GM19043 (cell line): ENCODE measurements around the gene SDK1.

Source experiments
- ATAC-seq: cut with Tn5 transposase; IDR thresholded peaks from one replicate; pipeline ENCODE4 v1.9.1; 2021; ENCODE audit warnings: low read depth; ENCODE audit not compliant: unreplicated experiment

The SDK1 gene, protein sequence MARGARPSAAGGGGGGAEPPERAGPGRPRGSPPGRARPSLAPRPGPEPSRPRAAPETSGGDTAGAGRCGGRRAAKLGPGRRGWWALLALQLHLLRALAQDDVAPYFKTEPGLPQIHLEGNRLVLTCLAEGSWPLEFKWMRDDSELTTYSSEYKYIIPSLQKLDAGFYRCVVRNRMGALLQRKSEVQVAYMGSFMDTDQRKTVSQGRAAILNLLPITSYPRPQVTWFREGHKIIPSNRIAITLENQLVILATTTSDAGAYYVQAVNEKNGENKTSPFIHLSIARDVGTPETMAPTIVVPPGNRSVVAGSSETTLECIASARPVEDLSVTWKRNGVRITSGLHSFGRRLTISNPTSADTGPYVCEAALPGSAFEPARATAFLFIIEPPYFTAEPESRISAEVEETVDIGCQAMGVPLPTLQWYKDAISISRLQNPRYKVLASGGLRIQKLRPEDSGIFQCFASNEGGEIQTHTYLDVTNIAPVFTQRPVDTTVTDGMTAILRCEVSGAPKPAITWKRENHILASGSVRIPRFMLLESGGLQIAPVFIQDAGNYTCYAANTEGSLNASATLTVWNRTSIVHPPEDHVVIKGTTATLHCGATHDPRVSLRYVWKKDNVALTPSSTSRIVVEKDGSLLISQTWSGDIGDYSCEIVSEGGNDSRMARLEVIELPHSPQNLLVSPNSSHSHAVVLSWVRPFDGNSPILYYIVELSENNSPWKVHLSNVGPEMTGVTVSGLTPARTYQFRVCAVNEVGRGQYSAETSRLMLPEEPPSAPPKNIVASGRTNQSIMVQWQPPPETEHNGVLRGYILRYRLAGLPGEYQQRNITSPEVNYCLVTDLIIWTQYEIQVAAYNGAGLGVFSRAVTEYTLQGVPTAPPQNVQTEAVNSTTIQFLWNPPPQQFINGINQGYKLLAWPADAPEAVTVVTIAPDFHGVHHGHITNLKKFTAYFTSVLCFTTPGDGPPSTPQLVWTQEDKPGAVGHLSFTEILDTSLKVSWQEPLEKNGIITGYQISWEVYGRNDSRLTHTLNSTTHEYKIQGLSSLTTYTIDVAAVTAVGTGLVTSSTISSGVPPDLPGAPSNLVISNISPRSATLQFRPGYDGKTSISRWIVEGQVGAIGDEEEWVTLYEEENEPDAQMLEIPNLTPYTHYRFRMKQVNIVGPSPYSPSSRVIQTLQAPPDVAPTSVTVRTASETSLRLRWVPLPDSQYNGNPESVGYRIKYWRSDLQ (N-terminal part only)

DNA sequence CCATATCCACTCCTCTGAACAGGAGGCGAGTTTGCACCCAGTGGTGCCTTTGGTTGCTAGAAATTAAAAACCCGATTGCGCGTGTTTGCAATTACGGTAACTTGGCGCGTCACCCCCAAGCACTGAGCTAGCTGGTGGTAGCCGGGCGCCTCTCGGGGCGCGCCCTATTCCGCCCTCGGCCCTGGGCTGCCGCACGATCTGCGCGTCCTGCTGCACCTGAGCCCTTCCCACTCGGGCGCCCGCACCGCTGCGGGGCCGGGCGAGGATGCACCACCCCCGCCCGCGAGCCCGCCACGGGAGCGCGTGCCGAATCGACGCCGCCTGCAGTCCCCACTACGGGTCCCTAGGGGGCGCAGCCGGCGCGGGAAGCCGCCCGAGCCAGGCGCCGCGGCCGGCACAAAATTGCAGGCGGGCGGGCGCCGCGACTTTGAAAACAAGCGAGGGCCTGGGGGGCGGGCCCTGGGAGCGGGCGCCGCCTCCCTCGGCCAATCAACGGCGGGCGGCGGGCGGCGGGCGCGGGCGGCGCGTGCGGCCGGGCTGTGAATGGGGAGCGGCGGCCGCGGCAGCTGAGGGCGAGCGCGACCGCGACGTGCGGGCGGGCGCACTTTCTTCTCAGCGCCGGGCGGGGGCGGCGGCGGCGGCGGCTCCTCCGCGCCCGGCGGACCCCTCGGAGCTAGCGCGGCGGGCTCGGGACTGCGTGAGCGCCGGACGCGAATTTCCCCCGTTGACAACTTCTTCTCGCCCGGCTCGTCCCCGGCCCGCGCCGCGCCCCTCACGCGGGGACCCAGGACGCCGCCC is at the start of gene SDK1:
TSS of gene SDK1 (plus strand) at position 602 of the 798 bp plus-strand sequence. CDS start 335 bp downstream, outside the sequence.
- peak; percentile 86 for ATAC-seq

DNA sequence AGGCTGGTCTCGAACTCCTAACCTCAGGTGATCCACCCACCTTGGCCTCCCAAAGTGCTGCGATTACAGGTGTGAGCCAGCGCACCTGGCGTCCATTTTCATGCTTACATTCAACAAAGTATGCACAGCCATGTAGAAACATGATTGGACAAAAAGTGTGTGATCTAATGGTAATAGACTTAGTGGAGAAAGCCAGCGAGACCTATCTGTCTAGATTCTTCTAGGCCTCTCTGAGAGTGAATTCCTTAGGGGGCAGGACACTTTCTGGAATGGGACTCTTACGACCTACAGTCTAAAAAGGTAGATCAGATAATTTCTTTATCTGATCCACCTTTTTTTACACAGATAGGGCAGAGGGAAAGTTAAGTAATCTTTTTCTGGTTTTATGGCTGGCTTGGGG is 46.3 kb upstream of the SDK1 start:
- ATAC-seq: no peak

DNA sequence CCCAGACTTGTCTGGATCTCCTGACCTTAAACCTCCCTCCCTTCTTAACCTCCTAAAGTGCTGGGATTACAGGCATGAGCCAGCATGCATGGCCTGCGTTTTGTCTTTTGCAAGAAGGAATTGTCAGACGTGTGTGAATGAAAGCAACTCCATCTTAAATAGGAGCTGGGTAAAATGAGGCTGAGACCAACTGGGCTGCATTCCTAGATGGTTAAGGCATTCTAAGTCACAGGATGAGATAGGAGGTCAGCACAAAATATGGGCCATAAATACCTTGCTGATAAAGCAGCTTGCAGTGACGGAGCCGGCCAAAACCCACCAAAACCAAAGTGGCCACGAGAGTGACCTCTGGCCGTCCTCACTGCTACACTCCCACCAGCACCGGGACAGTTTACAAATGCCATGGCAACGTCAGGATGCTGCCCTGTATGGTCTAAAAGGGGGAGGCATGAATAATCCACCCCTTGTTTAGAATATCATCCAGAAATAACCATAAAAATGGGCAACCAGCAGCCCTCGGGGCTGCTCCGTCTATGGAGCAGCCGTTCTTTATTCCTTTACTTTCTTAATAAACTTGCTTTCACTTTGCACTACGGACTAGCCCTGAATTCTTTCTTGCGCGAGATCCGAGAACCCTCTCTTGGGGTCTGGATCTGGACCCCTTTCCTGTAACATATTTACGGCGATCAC is 41.2 kb upstream of the SDK1 start:
- no peak for ATAC-seq

DNA sequence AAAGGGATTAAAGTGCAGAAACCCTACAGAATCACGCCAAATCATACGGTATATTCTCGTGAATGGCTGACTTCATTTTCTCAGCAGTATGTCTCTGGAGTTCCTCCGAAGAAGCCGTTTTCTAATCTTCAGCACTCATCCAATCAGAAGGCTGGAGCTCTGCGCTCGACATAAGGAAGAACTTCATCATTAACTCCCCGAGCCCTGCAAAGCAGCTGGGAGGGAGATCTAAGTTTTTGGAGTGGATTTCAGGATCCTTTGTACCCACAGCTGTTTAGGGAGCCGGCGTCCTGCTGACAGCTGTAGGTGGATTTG is 40.7 kb upstream of the SDK1 start:
- ATAC-seq: no peak

DNA sequence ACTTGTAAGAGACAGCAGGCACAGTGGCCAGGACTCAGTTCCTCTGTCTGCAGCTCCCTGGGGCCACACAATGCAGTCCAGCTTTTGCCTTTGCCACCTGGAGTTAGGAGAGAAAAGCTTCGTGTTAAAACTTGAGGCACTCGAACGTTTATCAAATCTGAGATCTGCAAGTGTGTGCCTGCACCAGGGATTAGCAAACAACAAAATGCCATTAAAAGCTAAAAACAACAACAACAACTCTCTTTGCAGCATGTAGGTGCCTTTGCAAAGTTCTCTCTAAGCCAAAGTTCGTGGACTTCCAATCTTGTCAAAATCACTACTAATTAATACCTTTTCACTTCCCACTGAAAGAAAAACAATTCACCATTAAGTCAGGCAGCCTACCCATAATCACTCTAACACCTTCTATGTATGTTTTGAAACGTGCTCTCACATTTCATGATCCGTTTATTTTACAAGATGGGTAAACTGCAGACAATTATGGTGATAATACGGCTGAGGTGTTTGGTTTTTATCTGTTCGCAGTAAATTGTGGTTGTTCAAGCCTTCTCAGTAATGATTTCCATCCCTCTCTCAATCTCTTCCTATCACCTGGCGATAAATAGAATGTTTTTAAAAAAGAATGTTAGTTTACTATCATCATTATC is 36.2 kb upstream of the SDK1 start:
- no peak for ATAC-seq

DNA sequence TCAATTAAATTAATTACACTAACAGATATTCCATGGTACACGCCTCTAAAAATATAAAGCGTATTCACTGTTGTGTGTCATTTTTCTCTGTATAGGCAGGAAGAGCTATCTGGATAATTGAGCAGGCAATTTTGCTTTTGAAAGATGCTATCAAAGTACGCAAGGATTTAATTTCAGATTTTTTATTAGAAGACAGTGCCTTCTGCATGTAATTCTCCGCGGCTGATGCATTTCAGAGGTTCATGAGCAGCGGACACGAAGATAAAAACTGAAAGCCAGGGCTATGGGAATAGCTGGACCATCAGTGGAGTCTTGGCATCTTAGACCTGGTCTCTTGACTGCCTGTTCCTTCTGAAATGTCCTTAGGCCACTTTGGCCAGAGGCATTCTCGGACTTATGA is 35.7 kb upstream of the SDK1 start:
- no peak for ATAC-seq

DNA sequence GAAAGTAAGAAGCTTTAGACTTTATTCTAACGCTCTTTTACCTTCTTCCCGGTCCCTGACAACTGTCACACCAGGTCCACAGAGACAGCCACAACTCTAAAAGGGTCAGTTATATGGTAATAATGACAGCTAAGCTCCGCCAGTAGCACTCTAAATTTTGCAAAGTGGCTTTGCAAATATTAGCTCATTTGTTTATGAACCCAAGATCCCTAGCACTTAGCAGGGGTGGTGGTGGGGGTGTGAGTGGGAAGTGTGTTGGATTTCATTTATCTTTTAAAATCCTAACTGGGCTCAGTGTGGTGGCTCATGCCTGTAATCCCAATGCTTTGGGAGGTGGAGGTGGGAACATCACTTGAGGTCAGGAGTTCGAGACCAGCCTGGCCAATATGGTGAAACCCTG is 34.8 kb upstream of the SDK1 start:
- ATAC-seq: no peak

DNA sequence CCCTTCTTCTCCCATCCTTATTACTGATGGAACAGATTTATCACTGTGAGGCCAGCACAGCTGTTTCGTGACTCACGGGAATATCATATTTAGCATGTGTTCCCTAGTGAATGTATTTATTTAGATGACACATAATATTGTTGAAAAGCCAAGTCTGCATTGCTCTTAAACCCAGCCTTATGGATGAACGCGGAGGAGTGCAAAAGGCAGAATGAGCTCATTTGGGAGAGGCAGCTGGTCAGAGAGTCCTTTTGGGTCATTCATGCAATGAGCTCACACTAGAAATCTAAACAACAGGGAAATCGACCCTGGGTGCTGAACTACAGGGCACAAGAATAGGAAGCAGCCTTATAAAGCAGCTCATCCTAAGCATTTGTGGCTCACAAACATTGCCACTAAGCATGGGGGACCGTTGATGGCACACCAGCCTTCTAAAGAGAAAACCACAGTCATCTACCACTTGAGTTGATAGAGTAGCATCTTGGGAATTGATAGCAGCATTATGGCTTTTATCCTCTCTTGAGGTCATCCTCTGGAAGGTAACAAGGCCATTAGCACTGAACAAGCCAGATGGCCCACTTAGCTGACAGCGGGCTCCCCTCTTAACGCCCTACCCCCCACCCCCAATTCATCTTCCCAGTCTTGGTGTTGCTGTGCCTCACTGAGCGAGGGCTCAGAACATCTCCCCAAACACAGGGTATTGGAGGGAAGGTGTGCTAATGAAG is 32.9 kb upstream of the SDK1 start:
- no peak for ATAC-seq

DNA sequence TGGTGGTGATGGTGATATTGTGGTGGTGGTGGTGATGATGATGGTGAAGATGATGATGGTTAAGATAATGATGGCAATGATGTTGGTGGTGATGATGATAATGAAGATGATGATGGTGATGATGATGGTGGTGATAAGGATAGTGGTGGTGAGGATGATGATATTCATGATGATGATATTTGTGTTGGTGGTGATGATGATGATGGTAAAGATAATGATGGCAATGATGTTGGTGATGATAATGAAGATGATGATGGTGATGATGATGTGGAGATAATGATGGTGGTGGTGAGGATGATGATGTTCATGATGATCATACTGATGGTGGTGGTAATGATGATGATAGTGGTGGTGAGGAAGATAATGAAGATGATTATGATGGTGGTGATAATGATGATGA is 30.7 kb upstream of the SDK1 start:
- ATAC-seq: no peak

DNA sequence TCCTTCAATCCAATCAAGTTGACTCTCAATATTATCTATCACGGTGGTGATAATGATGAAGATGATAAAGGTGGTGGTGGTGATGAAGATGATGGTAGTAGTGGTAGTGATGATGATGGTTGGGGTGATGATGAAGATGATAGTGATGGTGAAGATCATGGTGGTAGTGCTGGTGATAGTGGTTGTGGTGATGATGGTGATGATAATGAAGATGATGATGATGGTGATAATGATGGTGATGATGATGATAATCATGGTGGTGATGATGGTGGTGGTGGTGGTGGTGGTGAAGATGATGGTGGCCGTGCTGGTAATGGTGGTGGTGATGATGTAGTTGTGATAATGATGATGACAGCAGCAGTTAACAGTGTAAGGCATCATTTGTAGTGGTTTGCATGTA is 29.8 kb upstream of the SDK1 start:
- no peak for ATAC-seq

DNA sequence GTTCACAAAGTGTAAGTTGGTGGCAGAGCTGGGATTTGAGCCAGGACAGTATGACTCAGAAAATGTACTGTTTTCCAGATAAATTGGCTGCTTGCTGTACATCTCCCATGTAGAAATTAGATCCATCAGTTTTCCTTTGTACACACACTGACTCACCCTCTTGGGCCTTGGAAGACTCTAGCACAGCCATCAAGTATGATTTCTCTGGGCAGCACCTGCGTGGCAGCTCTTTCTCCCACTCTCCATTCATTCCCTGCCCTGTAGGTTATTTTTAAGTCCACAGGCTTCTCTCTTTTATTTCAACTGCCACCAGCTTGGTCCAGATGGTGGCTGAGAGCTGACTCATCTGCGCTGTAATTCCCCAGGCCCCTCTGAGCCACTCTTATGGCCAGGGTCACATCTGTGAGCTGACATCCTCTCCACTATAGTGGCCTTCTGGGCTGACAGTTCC is 28.3 kb upstream of the SDK1 start:
- ATAC-seq: no peak

DNA sequence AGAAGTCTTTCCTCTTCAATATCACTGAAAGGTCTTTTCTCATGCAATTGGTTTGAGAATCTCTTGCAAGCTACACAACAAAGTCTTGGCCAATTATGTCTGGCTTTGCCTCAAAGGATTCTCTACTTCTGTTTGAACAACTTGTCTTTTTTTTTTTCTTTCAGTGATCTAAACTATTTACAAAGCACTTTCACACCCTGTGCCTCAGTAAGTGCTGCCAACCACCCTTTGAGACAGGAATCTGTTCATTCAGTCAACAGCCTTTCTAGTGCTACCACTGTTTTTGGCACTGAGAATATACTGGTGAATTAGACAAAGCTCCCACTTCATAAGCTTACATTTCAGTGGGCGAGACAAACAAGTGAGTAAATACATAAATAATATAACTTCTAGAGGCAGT is 26.9 kb upstream of the SDK1 start:
- no peak for ATAC-seq

DNA sequence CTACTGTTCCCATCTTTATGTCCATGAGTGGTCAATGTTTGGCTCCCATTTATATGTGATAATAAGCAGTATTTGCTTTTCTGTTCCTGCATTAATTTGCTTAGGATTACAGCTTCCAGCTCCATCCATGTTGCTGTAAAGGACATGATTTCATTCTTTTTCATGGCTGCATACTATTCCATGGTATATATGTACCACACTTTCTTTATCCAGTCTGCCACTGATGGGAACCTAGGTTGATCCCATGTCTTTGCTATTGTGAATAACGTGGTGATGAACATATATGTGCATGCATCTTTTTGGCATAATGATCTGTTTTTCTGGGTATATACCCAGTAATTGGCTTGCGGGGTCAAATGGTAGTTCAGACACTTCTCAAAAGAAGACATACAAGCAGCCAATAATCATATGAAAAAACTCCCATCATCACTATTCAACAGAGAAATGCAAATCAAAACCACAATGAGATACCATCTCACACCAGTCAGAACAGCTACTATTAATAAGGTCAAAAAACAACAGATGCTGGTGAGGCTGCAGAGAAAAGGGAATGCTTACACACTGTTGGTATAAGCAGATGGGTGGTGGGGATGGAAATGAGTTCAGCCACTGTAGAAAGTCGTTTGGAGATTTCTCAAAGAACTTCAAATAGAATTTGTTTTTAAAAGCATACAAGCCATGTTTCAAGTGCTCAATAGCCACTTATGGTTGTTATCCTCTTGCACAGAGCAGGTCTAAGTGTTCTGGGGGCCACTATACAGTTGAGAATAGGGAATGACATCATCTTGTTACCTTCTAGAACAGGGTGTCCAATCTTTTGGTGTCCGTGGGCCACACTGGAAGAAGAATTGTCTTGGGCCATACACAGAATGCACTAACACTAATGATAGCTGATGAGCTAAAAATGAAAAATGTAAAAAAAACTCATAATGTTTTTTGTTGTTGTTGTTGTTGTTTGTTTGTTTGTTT is 23.2 kb upstream of the SDK1 start:
- ATAC-seq: no peak

DNA sequence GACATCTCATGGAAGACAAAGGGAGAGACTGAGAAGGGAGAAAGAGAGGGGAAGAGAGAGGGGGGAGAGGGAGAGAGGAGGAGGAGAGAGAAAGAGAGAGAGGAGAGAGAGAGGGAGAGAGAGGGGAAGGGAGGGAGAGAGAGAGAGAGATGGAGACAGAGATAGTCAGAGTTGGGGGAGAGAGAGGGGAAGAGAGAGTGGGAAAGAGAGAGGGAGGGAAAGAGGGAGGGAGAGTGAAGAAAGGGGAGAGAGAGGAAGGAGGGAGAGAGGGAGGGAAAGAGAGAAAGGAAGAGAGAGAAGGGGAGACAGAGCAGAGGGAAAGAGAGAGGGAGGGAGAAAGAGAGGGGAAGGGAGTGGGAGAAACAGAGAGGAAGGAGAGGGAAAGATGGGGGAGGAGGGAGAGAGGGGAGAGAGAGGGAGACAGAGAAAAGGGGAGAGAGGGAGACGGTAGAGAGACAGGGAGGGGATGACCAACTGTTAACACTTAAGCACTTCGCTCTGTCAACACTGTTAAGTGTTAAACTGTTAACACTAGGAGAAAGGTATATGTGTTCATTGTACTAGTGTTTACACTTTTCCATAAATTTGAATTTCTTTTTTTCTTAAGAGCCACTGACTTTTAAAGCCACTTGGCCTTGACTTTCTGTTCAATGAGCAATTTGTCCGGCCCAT is 21.8 kb upstream of the SDK1 start:
- ATAC-seq: no peak

DNA sequence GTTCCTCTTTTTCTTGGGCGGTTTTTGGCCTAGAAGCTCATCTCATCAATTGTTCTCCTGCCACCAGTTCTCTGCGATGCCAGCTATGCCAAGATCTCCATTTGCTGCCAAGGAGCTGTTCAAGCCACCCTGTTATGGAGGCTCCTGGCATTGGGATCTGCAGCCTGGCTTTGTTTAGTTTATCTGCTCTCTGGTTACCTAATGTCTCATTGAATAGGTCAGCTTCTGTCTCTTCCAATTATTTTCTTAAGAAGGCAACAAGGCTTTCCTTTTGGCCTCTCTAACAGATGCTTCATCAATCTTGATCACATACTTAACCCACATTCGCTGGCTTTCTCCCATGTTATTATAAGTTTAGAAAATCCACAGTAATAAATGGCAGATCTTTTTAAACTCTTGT is 20.6 kb upstream of the SDK1 start:
- ATAC-seq: no peak

DNA sequence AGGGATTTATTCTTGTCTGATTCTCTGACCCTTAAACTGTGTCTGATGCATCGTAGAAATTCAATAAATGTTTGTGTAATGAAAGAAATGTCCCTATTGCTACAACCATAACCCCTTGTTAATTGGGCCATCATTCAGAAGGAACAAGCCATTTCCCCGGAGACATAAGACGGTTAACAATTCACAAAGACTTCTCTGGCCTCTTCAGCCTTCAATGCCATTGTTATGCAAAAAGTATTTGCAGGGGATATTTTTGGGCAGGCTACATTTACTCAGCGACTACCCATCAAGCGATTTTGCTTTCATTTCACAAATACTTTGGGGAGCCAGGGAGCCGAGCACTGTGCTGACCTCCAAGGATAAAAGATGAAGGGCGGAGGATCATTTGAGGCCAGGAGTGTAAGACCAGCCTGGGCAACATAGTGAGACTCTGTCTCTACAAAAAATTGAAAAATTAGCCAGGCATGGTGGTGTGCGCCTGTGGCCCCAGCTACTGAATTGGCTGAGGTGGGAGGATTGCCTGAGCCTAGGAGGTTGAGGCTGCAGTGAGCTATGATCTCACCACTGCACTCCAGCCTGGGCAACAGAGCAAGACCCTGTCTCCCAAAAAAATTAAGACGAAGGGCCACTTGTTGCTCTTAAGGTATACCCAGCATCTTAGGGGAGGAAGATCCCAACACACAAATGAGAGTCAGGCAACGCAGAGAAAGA is 20.0 kb upstream of the SDK1 start:
- ATAC-seq: no peak
